Keratinocyte (primary cell): ENCODE data around the gene KRT14. TPM values are rescaled to one million over a fixed set of nuclear protein-coding genes. Genes with fewer than 3 reads are reported as not detected.
A peak's percentile ranks its signal among the peaks of the same experiment; 100 is the strongest.
"Not testable (repeated sequence)": the region's sequence is repeated elsewhere in the genome, so short reads cannot be mapped to it uniquely, and the experiment has no call there.

Experiments used
- DNase-seq: peaks from one replicate; pipeline ENCODE4 v3.0.0-alpha.2; 2011; ENCODE audit warnings: low read depth, missing footprints, low spot score
- FAIRE-seq: peaks from 2 replicates; lab custom pipeline; 2011; peaks lifted over from hg19 to GRCh38; lab: Jason Lieb, UNC
- H2AFZ ChIP-seq: 2 replicates; pipeline ENCODE4 v1.6.0; 2012; ENCODE audit warnings: low read length, control low read depth, inconsistent platforms; ENCODE audit not compliant: control insufficient read depth
- H3K27ac ChIP-seq: 2 replicates; pipeline ENCODE4 v1.5.1; 2011; ENCODE audit warnings: low read length; ENCODE audit not compliant: control insufficient read depth, insufficient read depth
- H3K27me3 ChIP-seq: 3 replicates; pipeline ENCODE4 v1.6.0; 2011; ENCODE audit warnings: low read length; ENCODE audit not compliant: control insufficient read depth, insufficient read depth; ENCODE audit errors: extremely low read depth
- H3K36me3 ChIP-seq, 2 experiments: 2 replicates in 1 of 2; 3 replicates in 1 of 2; pipeline ENCODE4 v1.5.1; 2011; ENCODE audit warnings: low read length in 2 of 2, mild to moderate bottlenecking in 1 of 2; ENCODE audit not compliant: control insufficient read depth in 2 of 2, insufficient read depth in 2 of 2; ENCODE audit errors: extremely low read depth in 1 of 2
- H3K4me1 ChIP-seq: 3 replicates; pipeline ENCODE4 v1.5.1; 2011; ENCODE audit warnings: low read length; ENCODE audit not compliant: control insufficient read depth, insufficient read depth; ENCODE audit errors: extremely low read depth
- H3K4me2 ChIP-seq: 3 replicates; pipeline ENCODE4 v1.6.0; 2011; ENCODE audit warnings: low read depth, low read length; ENCODE audit not compliant: control insufficient read depth, insufficient read depth; ENCODE audit errors: extremely low read depth
- H3K4me3 ChIP-seq, 3 experiments: fragments of 200-600 bp in 1 of 3; sonication (generic) in 1 of 3; 2 replicates in 2 of 3; 3 replicates in 1 of 3; pipeline ENCODE4 v1.5.1; 2011 to 2016; ENCODE audit warnings: low read length in 3 of 3, mild to moderate bottlenecking in 3 of 3, control low read depth in 2 of 3, inconsistent platforms in 1 of 3, low read depth in 1 of 3, mixed read lengths in 1 of 3, mixed run types in 1 of 3, moderate library complexity in 1 of 3; ENCODE audit not compliant: control insufficient read depth in 2 of 3, insufficient read depth in 2 of 3; ENCODE audit errors: extremely low read depth in 1 of 3
- H3K79me2 ChIP-seq: 2 replicates; pipeline ENCODE4 v1.6.0; 2012; ENCODE audit warnings: low read length; ENCODE audit not compliant: control insufficient read depth, insufficient read depth
- H3K9ac ChIP-seq: 3 replicates; pipeline ENCODE4 v1.6.0; 2011; ENCODE audit warnings: low read length; ENCODE audit not compliant: control insufficient read depth, insufficient read depth; ENCODE audit errors: extremely low read depth
- H3K9me1 ChIP-seq: 3 replicates; pipeline ENCODE4 v1.6.0; 2011; ENCODE audit warnings: low read length; ENCODE audit not compliant: control insufficient read depth, insufficient read depth; ENCODE audit errors: extremely low read depth
- H3K9me3 ChIP-seq: 2 replicates; pipeline ENCODE4 v1.5.1; 2012; ENCODE audit warnings: low read depth, low read length; ENCODE audit not compliant: control insufficient read depth
- H4K20me1 ChIP-seq: 3 replicates; pipeline ENCODE4 v1.6.0; 2011; ENCODE audit warnings: low read length; ENCODE audit not compliant: control insufficient read depth, insufficient read depth; ENCODE audit errors: extremely low read depth
- CTCF ChIP-seq, 3 experiments: IDR thresholded peaks in 1 of 3; conservative IDR thresholded peaks in 1 of 3; optimal IDR thresholded peaks in 1 of 3; 2 replicates in 2 of 3; 3 replicates in 1 of 3; pipeline versions ENCODE3 to v1.5.1; 2011; ENCODE audit warnings: low read length in 3 of 3, mild to moderate bottlenecking in 3 of 3, moderate library complexity in 2 of 3, control low read depth in 1 of 3, inconsistent platforms in 1 of 3; ENCODE audit not compliant: insufficient read depth in 2 of 3; ENCODE audit errors: extremely low read depth in 1 of 3
- EZH2 ChIP-seq: IDR thresholded peaks from one replicate; pipeline ENCODE4 v1.6.1; 2012; ENCODE audit warnings: inconsistent platforms, mild to moderate bottlenecking, low read length, moderate library complexity
- dilution Hi-C: fragments of 300-500 bp; cut with MboI; formaldehyde crosslinking; loops from one replicate; pipeline ENCODE4 v1.7.0; 2020; ENCODE audit warnings: low sequenced_read_pairs; ENCODE audit not compliant: extremely low pct_ligation_motif_present
- polyA plus RNA-seq, 5 experiments: library from polyadenylated mRNA; depleted of rRNA in 3 of 5; stranded (reverse) in 3 of 5; stranded (forward) in 1 of 5; unstranded in 1 of 5; fragments of >200 nt; gene quantifications; 1 replicate in 1 of 5; 2 replicates in 3 of 5; 3 replicates in 1 of 5; pipeline versions ENCODE4 v1.2.1 to v1.2.3, GENCODE V29; 2011 to 2012; ENCODE audit warnings: missing spikeins in 2 of 5, low read depth in 1 of 5, low replicate concordance in 1 of 5

Gene KRT14
- polyA plus RNA-seq, 1 donor (not counting 4 experiments of a cell fraction or from before 2014, with no cell fraction given), result 26,041 TPM

GRCh38 chr17:41625602-41626001, 38.9 kb upstream of the KRT14 start:
- no peak for TF ChIP-seq EZH2
- TF ChIP-seq CTCF (optimal IDR thresholded peaks at IDR 0.05 in 1 of 3, IDR thresholded peaks at IDR 0.05 in 1 of 3, conservative IDR thresholded peaks at IDR 0.05 in 1 of 3; ENCODE audit: extremely low read depth in 1 of 3, insufficient read depth in 2 of 3, low read length in 3 of 3), result no peak
- Histone ChIP-seq H2AFZ (no peak overlapping the region), H3K4me3 (no peak overlapping the region), H3K27me3 (no peaks in the 10 kb centered on the region), H4K20me1 (no peaks in the 10 kb centered on the region), H3K9me1 (no peaks in the 10 kb centered on the region), H3K27ac (peak overlapping the region; percentile 91), H3K79me2 (peaks cover 15% of the 10 kb centered on the region), H3K9ac (peak overlapping the region; percentile 89), H3K4me2 (no peak overlapping the region), H3K4me1 (peaks cover 58% of the 10 kb centered on the region), H3K9me3 (no peaks in the 10 kb centered on the region), H3K36me3 (peaks cover 3 to 20% of the 10 kb centered on the region in 2 experiments)
- dilution Hi-C loops, result no loop called here
- FAIRE-seq (peak; percentile 56), DNase-seq (no peak)

GRCh38 chr17:41624208-41625101, 37.8 kb upstream of the KRT14 start, which contains the start of gene KRT17:
Gene KRT17, minus strand, starts transcription at chr17:41624575. Its CDS starts 66 bp downstream, at chr17:41624509.
- peaks cover 54% of the 10 kb centered on the region for H3K4me1 ChIP-seq
- no peaks in the 10 kb centered on the region for H3K27me3 ChIP-seq
- no peaks in the 10 kb centered on the region for H3K9me1 ChIP-seq
- TF ChIP-seq EZH2 (no peak), CTCF (optimal IDR thresholded peaks at IDR 0.05 in 1 of 3, IDR thresholded peaks at IDR 0.05 in 1 of 3, conservative IDR thresholded peaks at IDR 0.05 in 1 of 3; ENCODE audit: extremely low read depth in 1 of 3, insufficient read depth in 2 of 3, low read length in 3 of 3) (peak in 1 of 3 experiments; percentile 8)
- H3K9ac ChIP-seq, result peak within 1 kb of the TSS; percentile 89
- no peaks in the 10 kb centered on the region for H3K9me3 ChIP-seq
- peak within 1 kb of the TSS; percentile 51 to 80 (median 79) for H3K4me3 ChIP-seq
- H3K79me2 ChIP-seq, result peaks cover 15% of the 10 kb centered on the region
- peaks cover 3 to 20% of the 10 kb centered on the region in 2 experiments for H3K36me3 ChIP-seq
- dilution Hi-C loops, result no loop called here
- peak within 1 kb of the TSS; percentile 91 for H3K27ac ChIP-seq
- peak within 1 kb of the TSS; percentile 88 for H3K4me2 ChIP-seq
- FAIRE-seq, result peak; percentile 79
- H4K20me1 ChIP-seq, result no peaks in the 10 kb centered on the region
- H2AFZ ChIP-seq, result no peak within 1 kb of the TSS
- peak; percentile 94 for DNase-seq

GRCh38 chr17:41623184-41623861, 36.6 kb upstream of the KRT14 start:
- H2AFZ ChIP-seq, H3K9me3 ChIP-seq, H4K20me1 ChIP-seq, H3K27me3 ChIP-seq, DNase-seq, FAIRE-seq, H3K9me1 ChIP-seq, dilution Hi-C loops: not testable (repeated sequence)
- peak overlapping the region; percentile 89 for H3K9ac ChIP-seq
- peak overlapping the region; percentile 65 for H3K27ac ChIP-seq
- H3K4me1 ChIP-seq, result peaks cover 43% of the 10 kb centered on the region
- peaks cover 15% of the 10 kb centered on the region for H3K79me2 ChIP-seq
- H3K36me3 ChIP-seq, result peaks cover 3 to 20% of the 10 kb centered on the region in 2 experiments
- peak overlapping the region; percentile 51 to 80 (median 79) for H3K4me3 ChIP-seq
- peak overlapping the region; percentile 88 for H3K4me2 ChIP-seq
